ENCODE data around the gene AGRN. TPM values are rescaled to one million over a fixed set of nuclear protein-coding genes. Genes with fewer than 3 reads are reported as not detected.
"Not testable (repeated sequence)": the region's sequence is repeated elsewhere in the genome, so short reads cannot be mapped to it uniquely, and the experiment has no call there.

The AGRN gene
- polyA plus RNA-seq, 10 donors = 28.4 to 83.9 (median 44.4) TPM

- DNase-seq = peak; percentile 87 to 89 (median 89)
Measured at GRCh38 chr1:1019122-1019999, 559 bp upstream of the AGRN start.

GRCh38 chr1:1020415-1021009 lies 592 bp downstream of the AGRN start:
- DNase-seq = no peak

GRCh38 chr1:1021010-1021919 lies 1.3 kb downstream of the AGRN start:
- peak; percentile 64 to 80 (median 65) for DNase-seq

- DNase-seq = no peak
Measured at GRCh38 chr1:1021920-1022259, 2.0 kb downstream of the AGRN start.

DNA sequence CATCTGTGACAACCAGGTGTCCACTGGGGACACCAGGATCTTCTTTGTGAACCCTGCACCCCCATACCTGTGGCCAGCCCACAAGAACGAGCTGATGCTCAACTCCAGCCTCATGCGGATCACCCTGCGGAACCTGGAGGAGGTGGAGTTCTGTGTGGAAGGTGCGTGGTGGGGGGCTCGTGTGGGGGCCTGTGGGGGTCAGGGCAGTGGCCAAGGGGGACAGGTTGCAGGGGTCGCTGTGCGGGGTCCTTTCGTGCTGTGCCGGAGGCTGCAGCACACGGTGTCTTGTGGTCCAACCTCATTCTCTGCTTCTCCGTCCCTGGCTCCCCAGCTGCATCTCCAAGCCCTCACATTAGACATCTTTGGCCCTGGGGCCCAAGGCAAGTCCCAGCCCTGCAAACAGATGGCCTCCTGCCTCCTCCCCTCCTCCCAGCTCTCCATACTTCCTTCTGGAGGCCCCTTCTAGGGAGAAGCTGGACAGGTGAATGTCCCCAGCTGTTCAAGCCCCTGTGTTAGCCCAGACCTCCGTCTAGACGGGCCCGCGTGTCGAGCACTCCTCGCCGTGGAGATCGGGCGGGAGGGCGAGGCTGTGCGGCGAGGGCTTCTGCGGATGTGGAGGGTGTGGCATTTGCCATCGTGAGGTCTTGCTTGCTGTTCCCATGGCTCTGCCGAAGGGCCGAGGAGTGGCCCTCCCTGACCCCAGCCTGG lies 2.5 kb downstream of the AGRN start:
- peak in 1 of 3 donors; percentile 41 for DNase-seq

DNA sequence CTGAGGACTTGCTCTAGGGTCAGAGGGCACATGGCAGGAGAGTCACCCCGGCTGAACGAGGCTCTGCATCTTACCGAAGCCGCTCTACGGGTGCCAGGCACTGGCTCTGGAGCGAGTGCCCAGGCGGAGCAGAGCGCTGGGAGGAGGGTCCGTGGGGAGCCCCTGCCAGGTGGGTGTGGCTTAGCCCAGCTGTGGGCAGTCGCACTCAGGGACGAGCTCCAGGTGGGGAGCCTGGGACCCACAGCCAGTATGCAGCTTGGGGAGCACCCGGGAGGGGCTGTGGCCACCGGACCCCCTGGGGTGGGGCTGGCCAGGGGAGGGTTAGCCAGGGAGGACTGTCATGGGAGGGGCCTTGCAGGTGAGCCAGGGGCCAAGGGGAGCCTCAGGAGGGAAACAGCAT lies 3.8 kb downstream of the AGRN start:
- no peak for DNase-seq

- DNase-seq = no peak
Measured at GRCh38 chr1:1024149-1024770, 4.3 kb downstream of the AGRN start.

GRCh38 chr1:1024771-1025699 lies 5.1 kb downstream of the AGRN start:
- DNase-seq = no peak

DNA sequence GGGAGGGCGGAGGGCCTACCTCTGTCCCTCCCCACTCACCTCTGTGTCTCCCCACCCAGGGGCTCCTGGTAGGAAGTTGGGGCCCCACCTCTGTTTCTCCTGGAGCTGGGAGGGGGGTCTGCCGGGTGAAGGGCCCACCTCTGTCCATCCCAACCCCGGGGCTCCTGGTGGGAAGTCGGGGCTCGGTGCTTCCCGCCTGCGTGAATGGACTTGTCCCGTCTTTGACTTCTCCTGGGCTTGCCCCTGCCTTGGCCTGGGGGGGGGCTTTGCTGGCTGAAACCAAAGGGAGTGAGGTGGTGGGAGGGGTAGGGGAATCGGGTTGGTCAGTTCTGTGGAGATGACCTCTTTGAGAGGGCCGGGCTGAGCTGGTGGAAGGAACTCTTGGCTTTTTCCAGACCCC lies 5.8 kb downstream of the AGRN start:
- DNase-seq = no peak

GRCh38 chr1:1026599-1027413 lies 6.9 kb downstream of the AGRN start:
- no peak for DNase-seq

- no peak for DNase-seq
Measured at GRCh38 chr1:1027791-1028190, 7.9 kb downstream of the AGRN start.

DNA sequence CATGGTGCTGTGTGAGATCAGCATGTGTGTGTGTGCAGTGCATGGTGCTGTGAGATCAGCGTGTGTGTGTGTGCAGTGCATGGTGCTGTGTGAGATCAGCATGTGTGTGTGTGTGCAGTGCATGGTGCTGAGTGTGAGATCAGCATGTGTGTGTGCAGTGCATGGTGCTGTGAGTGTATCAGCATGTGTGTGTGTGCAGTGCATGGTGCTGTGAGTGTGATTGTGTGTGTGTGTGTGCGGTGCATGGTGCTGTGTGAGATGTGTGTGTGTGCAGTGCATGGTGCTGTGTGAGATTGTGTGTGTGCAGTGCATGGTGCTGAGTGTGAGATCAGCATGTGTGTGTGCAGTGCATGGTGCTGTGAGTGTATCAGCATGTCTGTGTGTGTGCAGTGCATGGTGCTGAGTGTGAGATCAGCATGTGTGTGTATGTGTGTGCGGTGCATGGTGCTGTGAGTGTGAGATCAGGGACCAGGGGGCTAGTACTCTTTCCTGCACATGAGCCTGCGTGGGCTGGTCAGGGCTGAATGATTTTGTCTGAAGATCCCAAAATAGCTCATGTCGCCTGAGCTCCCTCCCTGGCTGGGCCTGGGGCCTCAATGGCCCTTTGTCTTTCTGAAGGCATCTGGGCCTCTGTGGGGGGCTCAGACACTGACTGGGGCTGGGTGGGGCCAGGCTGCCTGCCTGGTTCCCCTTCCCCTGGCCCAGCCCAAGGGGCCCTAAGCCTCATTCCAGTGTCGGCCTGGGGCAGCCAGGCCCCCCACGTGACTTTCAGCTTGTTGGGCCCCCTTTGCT lies 11.1 kb downstream of the AGRN start:
- not testable (repeated sequence) for DNase-seq

GRCh38 chr1:1031659-1032235 lies 11.8 kb downstream of the AGRN start:
- no peak for DNase-seq

GRCh38 chr1:1032424-1032823 lies 12.5 kb downstream of the AGRN start:
- DNase-seq = no peak

- peak; percentile 57 to 83 (median 71) for DNase-seq
Measured at GRCh38 chr1:1033009-1033587, 13.2 kb downstream of the AGRN start.

DNA sequence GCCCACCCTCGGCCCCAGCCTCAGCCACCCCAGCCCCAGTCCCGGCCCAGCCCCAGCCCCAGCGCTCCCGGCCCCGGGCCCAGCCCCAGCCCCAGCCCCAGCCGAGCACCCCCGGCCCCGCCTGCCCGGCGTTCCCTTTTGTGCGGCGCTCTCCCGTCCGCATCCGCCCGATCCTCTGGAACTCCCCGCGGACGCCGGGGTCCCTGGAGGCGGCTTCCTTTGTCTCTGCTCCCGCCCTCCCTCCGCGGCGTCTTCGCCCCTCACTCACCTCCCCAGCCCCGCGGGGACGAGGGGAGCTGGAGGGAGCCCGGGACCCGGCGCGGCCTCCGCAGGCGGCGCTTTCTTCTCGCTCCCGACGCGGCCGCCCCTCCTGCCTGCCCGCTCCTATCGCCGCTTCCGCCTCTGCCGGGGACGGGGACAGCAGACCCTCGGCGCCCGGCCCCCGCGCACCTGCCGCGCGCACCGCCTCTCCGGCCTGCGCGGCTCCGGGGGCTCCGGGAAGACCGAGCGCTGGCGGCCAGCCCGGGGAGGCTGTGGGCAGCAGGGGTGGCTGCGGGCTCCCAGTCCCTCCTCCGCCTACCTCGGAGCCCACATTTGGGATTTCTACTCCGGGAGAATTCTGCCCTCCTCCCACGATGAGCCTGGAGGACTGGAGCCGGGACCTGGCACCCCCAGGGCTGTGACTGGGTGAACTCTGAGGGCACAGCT lies 14.0 kb downstream of the AGRN start:
- no peak for DNase-seq

- no peak for DNase-seq
Measured at GRCh38 chr1:1034439-1034781, 14.5 kb downstream of the AGRN start.

Measured in muscle of back (tissue), 11 donors.